COLO829 (cell line): ENCODE measurements around the gene ACTN4.
"Not testable (repeated sequence)": the region's sequence is repeated elsewhere in the genome, so short reads cannot be mapped to it uniquely, and the experiment has no call there.

Source experiments
- DNase-seq: peaks from one replicate; pipeline ENCODE4 v3.0.0; 2012; ENCODE audit warnings: low spot score

The ACTN4 gene

DNA sequence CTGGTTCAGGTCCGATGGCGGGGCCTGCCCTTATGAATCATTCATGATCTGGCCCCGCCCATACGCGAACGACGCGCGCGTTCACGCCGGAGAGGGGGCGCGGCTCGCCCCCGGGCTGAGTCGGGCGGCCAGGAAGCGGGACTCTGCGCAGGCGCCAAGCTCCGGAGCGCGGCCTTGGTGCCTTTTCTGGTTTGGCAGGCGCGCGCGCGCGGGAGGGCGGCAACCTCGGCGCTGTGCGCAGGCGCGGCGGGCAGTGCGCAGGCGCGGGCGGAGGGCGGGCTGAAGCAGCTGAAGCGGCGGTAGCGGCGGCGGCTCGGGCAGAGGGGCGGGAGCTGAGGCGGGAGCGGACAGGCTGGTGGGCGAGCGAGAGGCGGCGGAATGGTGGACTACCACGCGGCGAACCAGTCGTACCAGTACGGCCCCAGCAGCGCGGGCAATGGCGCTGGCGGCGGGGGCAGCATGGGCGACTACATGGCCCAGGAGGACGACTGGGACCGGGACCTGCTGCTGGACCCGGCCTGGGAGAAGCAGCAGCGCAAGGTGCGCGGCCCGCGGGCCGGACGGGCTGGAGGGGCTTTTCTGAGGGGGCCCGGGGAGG lies at the start of gene ACTN4:
Gene ACTN4 (plus strand): TSS at position 282 of the 598 bp plus-strand sequence. CDS start 97 bp downstream, at position 379.
- DNase-seq: peak; percentile 99

DNA sequence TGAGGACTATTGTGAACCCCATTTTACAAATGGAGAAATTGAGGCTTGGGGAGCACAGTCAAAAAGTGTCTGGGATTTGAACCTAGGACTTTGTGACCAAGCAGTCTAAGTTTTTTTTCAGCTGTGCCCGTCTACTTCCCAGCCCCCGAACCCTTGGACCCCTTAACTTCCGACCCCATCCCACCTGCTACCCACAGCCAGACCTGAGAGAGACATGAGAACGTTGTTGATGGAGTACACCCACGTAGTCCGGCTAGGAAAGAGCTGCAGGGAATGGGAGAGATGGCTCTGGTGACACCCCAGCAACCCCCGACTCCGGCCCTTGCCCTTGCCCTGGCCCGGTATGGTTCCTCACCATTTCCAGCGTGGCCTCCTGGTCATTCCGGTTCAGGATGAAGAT lies 47.7 kb upstream of the ACTN4 start:
- DNase-seq: no peak

DNA sequence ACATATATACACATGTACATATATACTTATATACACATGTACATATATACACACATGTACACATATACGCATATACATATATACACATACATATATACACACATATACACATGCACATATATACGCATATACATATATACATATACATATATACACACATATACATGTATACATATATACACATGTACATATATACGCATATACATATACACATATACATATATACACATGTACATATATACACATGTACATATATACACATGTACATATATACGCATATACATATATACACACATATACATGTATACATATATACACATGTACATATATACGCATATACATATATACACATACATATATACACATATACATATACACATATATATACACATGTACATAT lies 44.6 kb upstream of the ACTN4 start:
- not testable (repeated sequence) for DNase-seq

DNA sequence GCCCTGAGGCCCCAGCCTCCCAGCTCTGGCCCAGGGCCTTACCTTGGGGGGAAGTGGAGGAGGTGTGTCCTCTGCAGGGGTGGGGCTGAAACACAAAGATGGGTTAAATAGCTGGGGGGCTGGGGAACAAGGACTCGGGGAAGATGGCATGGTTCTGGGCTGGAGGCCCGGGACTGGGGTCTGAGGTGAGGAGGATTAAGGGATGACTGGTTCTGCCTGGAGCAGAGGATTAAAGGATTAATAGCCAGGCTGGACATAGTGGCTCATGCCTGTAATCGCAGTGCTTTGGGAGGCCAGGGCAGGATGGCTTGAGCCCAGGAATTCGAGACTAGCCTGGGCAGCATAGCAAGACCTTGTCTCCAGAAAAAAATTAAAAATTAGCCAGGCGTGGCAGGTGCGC lies 41.3 kb upstream of the ACTN4 start:
- no peak for DNase-seq

DNA sequence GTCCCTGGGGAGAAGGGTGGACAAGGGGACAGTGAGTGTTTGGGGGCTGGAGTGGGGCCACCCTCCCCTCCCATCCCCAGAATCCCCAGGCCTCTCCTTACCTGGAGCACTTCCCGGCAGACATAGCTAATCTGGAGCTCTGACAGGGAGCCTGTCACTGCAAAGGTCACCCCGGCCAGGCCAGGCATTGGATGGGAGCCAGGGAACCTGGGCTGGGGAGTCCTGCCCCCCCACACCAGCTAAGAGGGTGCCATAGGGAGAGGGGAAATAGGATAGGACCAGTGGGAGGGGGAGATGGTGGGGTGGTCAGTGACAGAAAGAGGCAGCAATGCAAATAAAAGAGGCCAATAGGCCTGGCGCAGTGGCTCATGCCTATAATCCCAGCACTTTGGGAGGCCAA lies 33.2 kb upstream of the ACTN4 start:
- no peak for DNase-seq

DNA sequence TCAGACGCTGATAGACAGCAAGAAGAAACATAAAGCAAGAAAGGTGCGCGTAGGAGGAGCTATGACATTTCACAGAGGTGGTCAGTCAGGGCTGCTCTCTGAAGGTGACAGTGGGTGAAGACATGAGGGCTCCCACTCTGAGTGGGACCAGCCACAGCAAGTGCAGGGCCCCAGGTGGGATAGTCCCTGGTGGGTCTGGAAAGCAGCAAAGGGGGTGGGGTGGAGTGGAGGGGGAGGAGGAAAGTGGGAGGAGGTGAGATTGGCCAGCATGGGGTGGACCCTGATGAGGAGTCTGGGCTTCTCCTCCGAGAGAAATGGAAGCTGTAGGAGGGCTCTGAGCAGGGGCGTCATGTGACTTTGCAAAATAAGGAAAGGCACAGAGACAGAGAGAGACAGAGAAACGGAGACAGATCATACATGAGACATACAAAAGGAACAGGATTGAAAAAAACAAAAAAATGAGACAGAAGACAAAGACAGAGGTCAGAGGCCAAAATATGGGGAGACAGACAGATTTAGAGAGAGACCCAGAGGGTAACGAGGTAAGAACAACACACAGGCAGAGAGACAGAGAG lies 32.4 kb upstream of the ACTN4 start:
- no peak for DNase-seq

DNA sequence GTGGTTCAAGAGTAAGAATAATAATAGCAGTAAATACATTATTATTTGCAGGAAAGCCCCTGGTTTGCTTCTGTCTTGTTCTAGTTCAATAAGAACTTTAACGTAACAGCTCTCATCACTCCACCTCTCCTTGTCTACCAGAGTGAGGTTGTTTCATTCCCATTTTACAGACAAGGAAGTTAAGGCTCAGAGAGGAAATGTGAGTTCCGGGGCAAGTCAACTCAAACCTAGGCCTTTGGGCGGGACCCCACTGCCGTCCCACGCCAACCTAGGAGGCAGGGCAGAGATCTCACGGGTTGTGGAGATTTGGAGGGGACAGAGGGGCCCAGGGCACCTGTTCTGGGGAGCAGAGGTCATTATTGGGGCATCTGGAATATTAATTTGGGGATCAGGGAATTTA lies 31.2 kb upstream of the ACTN4 start:
- no peak for DNase-seq

DNA sequence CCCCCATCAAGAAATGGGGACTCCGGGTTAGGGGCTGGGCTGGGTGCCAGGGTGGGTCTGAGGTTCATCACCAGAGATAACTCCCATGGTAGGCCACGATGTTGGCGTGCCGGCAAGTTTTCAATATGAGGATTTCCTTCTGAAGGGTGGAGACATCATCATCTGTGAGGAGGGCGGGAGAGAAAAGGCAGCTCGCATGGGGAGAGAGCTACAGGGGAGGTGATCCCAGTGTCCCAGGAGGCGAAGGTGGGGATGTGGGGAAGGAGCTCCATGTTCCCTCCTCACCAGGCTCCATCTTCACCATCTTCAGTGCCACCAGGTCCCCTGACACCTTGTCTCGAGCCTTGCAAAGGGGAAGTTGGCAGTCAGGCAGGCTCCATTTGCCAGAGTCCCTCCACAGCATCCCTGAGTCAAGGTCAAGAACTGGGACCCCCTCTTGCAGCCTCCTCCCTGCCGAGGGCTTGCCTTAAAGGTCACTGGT lies 30.1 kb upstream of the ACTN4 start:
- DNase-seq: no peak

DNA sequence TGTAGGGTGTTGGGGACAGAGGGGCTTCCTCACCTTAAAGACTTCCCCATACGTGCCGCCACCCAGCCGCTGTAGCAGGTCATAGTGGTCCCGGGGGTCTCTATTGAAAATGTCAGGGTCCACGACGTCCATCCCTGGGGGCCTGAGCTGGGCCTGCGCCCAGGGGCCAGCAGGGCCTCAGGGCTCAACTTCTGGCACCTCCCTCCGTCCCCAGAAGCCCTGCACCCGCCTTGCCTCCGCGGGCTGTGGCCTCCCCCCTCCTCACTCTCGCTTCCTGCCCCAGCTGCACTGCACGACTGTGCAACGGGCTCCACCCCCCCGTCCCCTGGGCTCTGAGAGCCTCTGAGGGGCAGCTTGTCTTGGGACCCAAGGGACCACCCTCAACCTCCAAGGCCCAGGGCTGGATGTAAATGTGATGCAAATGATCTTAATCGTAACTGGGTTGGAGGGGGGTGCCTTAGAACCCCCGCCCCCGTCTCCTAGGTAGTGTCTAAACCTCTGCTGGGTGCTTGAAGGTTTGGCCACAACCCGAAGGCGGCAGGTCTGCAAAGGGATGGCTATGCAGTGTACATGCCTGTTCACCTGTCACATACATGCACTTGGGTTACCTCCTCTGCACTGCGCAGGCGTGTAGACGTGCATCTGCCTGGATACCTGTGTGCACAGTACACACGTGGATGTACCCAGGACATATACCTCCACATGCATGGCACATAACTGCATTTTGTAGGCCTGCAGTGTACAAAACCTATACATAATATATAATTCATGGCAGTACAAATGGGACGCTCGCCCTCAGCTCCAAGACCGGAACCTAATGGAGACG lies 29.5 kb upstream of the ACTN4 start, which contains the start of gene MAP4K1:
Gene MAP4K1 (minus strand): TSS at position 190 of the 826 bp plus-strand sequence. CDS start 58 bp downstream, at position 132.
- DNase-seq: no peak

DNA sequence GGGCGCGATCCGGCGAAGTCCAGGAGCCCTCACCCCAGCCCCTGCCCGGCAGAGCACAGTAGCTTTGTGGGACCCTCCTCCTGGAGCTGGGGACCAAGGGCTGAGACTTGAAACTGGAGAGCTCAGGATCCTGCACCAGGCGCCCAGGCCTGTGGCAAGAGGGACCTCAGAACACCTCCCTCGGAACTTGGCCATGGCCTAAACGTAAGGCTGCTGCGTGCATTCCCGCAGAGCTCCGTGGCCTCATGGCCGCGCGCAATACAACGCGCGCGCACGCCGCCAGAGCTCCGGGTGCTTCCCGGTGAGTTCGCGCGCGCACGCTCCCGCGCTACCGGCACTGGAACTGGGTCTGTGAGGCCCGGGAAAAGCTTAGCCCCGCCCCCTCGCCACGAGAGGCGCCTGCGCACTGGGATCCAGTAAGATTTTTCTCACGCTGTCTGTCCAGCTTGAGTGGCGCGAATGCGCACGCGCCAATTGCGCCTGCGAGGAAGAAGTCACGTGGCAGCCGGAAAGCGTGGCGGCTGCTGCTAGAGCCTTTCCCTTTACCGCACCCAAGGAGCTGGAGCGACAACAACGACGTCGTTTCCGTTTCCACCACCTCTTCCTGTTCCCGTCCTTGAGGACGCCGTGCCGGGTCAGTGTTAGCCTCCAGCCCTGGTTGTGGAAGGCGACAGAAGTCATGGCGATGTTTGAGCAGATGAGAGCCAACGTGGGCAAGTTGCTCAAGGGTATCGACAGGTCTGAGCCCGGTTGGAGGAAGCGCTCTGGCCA lies 28.7 kb upstream of the ACTN4 start, which contains the start of gene EIF3K:
Gene EIF3K (plus strand): TSS at position 599 of the 771 bp plus-strand sequence. CDS start 81 bp downstream, at position 680.
- DNase-seq: peak; percentile 100

DNA sequence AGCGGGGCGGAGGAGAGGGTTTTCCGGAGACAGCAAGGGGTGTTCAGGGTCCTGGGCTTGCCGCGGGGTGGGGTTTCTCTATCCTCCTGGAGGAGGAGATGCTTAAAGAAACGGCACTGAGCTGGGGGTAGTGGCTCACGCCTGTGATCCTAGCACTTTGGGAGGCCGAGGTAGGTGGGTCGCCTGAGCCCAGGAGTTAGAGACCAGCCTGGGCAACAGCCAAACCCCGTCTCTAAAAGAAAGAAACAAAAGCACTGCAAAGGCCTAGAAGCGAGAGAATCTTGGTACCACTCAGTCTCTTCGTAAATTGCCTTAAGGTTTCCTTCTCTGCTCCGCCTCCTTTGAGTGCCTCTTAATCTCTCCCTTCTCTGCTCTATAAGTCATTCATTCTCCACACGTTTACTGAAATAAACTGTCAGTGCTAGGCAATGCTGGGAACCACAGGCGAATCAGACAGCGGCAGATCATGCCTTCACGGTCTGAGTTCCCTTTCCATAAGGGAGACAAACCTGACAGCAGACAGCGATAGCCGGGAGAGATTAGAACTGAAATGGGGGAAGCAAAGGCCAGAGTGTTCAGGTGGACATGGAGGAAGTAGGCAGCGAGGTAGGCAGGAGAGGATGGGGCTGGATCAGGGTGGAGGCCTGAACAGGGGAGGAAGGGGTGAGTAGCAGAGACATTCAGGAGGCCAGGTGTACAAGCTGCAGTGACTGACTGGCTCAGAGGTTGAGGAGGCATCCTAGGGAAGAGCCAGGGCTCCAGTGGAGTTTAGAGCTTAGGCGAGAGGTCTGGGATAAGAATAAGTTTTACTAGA lies 27.9 kb upstream of the ACTN4 start:
- no peak for DNase-seq

DNA sequence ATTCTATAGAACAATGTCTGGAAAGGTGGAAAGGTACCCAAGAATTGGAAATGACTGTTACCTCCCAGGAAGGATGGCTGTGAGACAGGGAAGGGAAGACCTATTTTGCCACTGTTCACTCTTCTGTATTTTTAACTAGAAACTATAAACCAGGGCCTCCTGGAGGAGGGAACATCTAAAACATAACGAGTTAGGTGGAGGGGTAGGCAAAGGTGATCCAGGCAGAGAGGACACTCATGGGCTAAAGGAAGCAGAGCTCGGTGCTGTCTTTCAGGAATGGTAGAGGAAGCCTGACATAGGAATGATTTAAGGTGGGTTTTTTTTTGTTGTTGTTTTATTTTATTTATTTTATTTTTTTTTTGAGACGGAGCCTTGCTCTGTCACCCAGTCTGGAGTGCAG lies 22.6 kb upstream of the ACTN4 start:
- DNase-seq: no peak

DNA sequence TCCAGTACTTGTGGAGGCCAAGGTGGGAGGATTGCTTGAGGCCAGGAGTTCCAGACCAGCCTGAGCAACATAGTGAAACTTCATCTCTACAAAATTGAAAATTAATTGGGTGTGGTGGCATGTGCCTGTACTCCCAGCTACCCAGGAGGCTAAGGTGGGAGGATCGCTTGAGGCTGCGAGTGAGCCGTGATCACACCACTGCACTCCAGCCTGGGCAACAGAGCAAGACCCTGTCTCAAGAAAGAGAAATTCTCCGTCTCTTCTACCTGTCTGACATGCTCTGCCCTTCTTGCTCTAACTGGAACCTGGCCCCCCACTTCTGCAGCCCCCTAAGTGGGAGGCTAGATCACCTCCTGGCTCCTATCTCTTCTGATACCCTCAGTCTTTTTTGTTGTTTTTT lies 21.0 kb upstream of the ACTN4 start:
- DNase-seq: no peak

DNA sequence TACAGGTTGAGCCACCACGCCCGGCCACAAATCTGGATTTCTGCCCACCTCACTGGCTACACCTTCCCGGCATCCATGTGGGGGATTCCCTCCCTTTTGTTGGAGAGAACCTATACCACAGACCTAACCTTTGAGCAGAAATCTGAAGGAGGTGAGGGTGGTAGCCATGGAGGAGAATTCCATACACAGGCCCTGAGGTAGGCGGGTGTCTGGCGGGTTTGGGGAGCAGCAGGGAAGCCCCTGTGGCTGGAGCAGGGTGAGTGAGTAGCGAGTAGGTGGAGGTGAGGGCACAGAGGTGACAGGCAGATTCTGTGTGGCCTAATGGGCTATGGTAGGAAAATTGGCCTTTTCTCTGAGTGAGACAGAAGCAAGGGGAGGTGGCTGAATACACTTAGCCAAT lies 17.9 kb upstream of the ACTN4 start:
- no peak for DNase-seq

DNA sequence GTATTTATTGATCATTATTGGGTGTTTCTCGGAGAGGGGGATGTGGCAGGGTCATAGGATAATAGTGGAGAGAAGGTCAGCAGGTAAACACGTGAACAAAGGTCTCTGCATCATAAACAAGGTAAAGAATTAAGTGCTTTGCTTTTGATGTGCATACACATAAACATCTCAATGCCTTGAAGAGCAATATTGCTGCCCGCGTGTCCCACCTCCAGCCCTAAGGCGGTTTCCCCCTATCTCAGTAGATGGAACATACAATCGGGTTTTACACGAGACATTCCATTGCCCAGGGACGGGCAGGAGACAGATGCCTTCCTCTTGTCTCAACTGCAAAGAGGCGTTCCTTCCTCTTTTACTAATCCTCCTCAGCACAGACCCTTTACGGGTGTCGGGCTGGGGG lies 16.1 kb upstream of the ACTN4 start:
- not testable (repeated sequence) for DNase-seq

DNA sequence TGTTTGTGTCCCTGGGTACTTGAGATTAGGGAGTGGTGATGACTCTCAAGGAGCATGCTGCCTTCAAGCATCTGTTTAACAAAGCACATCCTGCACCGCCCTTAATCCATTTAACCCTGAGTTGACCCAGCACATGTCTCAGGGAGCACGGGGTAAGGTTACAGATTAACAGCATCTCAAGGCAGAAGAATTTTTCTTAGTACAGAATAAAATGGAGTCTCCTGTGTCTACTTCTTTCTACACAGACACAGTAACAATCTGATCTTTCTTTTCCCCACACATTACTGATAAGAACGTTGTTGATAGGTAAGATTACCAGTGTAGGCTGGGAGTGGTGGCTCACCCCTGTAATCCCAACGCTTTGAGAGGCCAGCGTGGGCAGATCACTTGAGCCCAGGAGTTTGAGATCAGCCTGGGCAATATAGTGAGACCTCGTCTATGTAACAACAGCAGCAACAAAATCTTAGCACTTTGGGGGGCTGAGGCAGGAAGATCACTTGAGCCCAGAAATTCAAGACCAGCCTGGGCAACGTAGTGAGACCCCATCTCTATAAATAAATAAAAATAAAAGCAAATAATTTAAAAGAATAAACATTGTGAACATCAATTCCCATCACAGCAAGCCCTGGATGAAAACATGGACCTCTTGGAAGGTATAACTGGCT lies 15.5 kb upstream of the ACTN4 start:
- DNase-seq: not testable (repeated sequence)

DNA sequence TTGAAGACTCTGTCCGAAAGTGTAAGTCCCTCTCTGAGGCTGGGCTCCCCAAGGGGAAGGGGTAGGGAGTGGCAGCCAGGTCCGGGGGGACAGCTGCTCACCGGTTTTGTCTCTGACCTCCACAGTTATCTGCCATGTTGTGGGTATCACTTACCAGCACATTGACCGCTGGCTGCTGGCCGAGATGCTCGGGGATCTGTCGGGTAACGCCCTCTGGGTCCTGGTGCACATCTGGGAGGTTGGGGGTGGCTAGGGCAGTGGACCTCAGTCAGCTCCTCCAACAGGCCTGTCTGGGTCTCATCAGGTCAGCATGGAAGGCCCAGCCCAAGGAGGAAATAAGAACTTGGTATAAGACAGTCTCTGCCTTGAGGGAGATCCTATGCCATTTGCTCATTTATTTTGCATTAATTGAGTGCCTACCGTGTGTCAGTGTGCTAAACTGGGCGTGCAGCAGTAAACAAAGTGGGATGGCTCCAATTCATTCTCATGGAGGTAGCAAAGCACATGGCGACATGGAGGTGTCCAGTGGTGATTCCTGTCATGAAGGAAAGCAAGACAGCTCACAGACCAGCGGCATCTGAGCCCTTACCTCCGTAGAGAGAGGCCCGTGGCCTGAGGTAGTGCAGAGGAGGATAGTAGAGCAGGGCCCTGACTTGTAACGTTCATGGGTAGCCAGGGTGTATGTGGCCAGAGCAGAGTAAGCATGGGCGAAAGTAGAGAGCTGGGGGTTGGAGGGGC lies 14.8 kb upstream of the ACTN4 start:
- DNase-seq: no peak

DNA sequence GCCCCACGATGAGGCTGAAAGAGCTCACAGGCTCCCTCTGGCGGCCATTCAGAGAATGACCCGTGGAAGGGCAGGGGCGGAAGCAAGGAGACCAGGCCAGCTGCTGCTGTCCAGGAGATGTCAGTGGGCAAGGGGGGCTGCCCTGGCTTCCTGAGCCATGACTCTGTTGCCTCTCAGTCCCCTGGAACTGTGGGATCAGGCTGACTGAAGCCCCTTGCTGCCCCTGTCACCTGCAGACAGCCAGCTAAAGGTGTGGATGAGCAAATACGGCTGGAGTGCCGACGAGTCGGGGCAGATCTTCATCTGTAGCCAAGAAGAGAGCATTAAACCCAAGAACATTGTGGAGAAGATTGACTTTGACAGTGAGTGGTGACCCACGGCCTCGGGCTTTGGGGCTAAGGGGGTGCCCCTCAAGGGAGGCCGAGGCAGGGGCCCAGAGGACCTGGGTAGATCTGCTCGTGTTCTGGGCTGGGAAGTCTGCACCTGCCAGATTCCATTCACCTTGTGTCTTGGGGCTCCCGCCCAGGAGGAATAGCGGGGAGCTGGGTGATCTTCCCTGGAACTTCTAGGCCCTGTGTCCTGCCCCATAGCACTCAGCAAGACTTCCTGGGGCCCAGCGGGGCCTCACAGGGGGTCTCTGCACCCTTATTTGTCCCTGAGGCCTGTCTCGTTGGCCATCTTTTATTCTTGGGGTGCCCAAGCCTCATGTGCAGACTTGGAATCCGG lies 12.5 kb upstream of the ACTN4 start:
- DNase-seq: peak; percentile 66
